IMR-90 (cell line): ENCODE data around the gene ASB6.

Experiments used
- BHLHE40 ChIP-seq: fragments of 150-350 bp; IDR thresholded peaks from 2 replicates; pipeline ENCODE4 v1.6.1; 2016; ENCODE audit warnings: mild to moderate bottlenecking, low read depth, low read length
- CHD1 ChIP-seq: IDR thresholded peaks from 2 replicates; pipeline ENCODE4 v1.6.1; 2012; ENCODE audit warnings: low read depth, low read length, improper control_type of control experiment
- FOS ChIP-seq: fragments of 150-350 bp; IDR thresholded peaks from 2 replicates; pipeline ENCODE4 v1.6.1; 2016; ENCODE audit warnings: low read depth, low read length
- MAFK ChIP-seq: IDR thresholded peaks from 2 replicates; pipeline ENCODE4 v1.6.1; 2012; ENCODE audit warnings: low read depth, low read length, improper control_type of control experiment
- MAZ ChIP-seq: IDR thresholded peaks from 2 replicates; pipeline ENCODE4 v1.6.1; 2012; ENCODE audit warnings: low read depth, mild to moderate bottlenecking, low read length, improper control_type of control experiment, moderate library complexity, borderline replicate concordance
- MXI1 ChIP-seq: IDR thresholded peaks from 2 replicates; pipeline ENCODE4 v1.6.1; 2012; ENCODE audit warnings: low read depth, mild to moderate bottlenecking, low read length, moderate library complexity, borderline replicate concordance
- POLR2A ChIP-seq: IDR thresholded peaks from 2 replicates; pipeline ENCODE4 v1.6.1; 2012; ENCODE audit warnings: mild to moderate bottlenecking, low read depth, low read length
- RFX5 ChIP-seq: IDR thresholded peaks from 2 replicates; pipeline ENCODE4 v1.8.0; 2012; ENCODE audit warnings: low read depth, mild to moderate bottlenecking, low read length, moderate library complexity
- SMC3 ChIP-seq: fragments of 150-350 bp; IDR thresholded peaks from 2 replicates; pipeline ENCODE4 v1.6.1; 2016; ENCODE audit warnings: low read depth, mild to moderate bottlenecking, antibody characterized with exemption, low read length, moderate library complexity
- TF ChIP-seq, protein P1 (sequence below): conservative IDR thresholded peaks from 2 replicates; pipeline ENCODE4 v1.5.1; 2012; ENCODE audit warnings: mild to moderate bottlenecking, low read depth, low read length, improper control_type of control experiment

GRCh38 chr9:129687391-129687790, 45.4 kb upstream of the ASB6 start:
- TF ChIP-seq, protein P1, sequence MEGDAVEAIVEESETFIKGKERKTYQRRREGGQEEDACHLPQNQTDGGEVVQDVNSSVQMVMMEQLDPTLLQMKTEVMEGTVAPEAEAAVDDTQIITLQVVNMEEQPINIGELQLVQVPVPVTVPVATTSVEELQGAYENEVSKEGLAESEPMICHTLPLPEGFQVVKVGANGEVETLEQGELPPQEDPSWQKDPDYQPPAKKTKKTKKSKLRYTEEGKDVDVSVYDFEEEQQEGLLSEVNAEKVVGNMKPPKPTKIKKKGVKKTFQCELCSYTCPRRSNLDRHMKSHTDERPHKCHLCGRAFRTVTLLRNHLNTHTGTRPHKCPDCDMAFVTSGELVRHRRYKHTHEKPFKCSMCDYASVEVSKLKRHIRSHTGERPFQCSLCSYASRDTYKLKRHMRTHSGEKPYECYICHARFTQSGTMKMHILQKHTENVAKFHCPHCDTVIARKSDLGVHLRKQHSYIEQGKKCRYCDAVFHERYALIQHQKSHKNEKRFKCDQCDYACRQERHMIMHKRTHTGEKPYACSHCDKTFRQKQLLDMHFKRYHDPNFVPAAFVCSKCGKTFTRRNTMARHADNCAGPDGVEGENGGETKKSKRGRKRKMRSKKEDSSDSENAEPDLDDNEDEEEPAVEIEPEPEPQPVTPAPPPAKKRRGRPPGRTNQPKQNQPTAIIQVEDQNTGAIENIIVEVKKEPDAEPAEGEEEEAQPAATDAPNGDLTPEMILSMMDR = no peak
- no peak for TF ChIP-seq FOS
- TF ChIP-seq POLR2A = no peak
- no peak for TF ChIP-seq RFX5
- TF ChIP-seq CHD1 = no peak
- TF ChIP-seq SMC3 = no peak
- TF ChIP-seq BHLHE40 = no peak
- no peak for TF ChIP-seq MAFK
- no peak for TF ChIP-seq MAZ
- TF ChIP-seq MXI1 = no peak
